Measurements from ENCODE around the gene CHRNA7.

Gene CHRNA7

DNA sequence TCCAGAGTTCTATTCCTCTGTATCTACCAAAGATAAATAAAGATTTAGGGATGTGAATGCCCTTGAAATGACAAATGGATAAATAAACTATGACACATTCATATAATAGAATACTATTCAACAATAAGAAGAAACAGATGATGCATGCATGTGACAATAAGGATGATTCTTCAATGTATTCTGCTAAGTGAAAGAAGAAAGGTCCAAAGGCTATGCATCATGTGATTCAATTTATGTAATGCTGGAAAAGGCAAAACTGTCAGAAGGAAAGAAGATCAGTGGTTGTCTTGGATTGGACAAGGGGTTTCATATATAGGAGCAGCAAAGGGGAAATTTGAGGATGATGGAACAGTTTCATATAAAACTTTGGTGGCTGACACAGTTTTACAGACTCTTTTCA is 32.6 kb upstream of the CHRNA7 start:
- Histone ChIP-seq H2AFZ (ENCODE audit: low read depth, low read length) (no peak overlapping the region), H3K27ac (ENCODE audit: low read length) (no peak overlapping the region), H3K4me2 (ENCODE audit: insufficient read depth, low read length) (no peak overlapping the region), H3K36me3 (ENCODE audit: insufficient read depth, low read length) (no peaks in the 10 kb centered on the region), H3K4me1 (ENCODE audit: insufficient read depth, low read length) (no peaks in the 10 kb centered on the region), H4K20me1 (ENCODE audit: insufficient read depth, low read length) (no peaks in the 10 kb centered on the region), H3K27me3 (ENCODE audit: insufficient read depth, low read length, poor library complexity) (no peaks in the 10 kb centered on the region), H3K4me3 (ENCODE audit: low read depth in 1 of 2, low read length in 2 of 2) (no peak overlapping the region), H3K9me3 (ENCODE audit: insufficient read depth, low read length, severe bottlenecking) (no peaks in the 10 kb centered on the region), H3K79me2 (ENCODE audit: insufficient read depth, low read length) (no peaks in the 10 kb centered on the region), H3K9ac (ENCODE audit: low read depth, low read length) (no peak overlapping the region)
- TF ChIP-seq EZH2 (IDR thresholded peaks at IDR 0.05; ENCODE audit: borderline replicate concordance, low read depth, low read length, severe bottlenecking) = no peak
- TF ChIP-seq, protein P1, sequence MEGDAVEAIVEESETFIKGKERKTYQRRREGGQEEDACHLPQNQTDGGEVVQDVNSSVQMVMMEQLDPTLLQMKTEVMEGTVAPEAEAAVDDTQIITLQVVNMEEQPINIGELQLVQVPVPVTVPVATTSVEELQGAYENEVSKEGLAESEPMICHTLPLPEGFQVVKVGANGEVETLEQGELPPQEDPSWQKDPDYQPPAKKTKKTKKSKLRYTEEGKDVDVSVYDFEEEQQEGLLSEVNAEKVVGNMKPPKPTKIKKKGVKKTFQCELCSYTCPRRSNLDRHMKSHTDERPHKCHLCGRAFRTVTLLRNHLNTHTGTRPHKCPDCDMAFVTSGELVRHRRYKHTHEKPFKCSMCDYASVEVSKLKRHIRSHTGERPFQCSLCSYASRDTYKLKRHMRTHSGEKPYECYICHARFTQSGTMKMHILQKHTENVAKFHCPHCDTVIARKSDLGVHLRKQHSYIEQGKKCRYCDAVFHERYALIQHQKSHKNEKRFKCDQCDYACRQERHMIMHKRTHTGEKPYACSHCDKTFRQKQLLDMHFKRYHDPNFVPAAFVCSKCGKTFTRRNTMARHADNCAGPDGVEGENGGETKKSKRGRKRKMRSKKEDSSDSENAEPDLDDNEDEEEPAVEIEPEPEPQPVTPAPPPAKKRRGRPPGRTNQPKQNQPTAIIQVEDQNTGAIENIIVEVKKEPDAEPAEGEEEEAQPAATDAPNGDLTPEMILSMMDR (IDR thresholded peaks at IDR 0.05; ENCODE audit: borderline replicate concordance, extremely low read depth, low read length, poor library complexity, severe bottlenecking) = no peak
- ATAC-seq (ENCODE audit: insufficient read depth, low read depth) = no peak
- no peak for DNase-seq

DNA sequence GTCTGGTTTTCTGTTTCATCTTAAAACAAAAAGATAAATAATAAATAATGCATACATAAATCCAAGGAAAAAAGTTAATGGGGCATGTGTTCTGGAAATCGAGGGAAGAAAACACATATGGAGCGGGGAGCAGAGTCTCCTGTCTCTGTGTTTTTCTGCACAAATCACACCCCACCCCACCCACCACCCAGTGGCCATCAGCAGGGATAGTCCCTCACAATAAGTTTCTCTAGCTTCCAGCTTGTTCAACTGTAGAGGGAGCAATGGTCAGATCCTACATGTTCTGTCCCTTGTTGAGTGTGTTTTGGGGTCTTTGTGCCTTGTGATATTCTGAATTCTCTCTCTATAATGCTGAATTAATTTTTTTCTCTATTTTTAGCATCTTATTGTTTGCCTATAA is 26.8 kb upstream of the CHRNA7 start:
- no peak for TF ChIP-seq EZH2 (IDR thresholded peaks at IDR 0.05; ENCODE audit: borderline replicate concordance, low read depth, low read length, severe bottlenecking)
- TF ChIP-seq, protein P1 (IDR thresholded peaks at IDR 0.05; ENCODE audit: borderline replicate concordance, extremely low read depth, low read length, poor library complexity, severe bottlenecking) = no peak
- H2AFZ ChIP-seq (ENCODE audit: low read depth, low read length) = no peak overlapping the region
- H4K20me1 ChIP-seq (ENCODE audit: insufficient read depth, low read length) = no peaks in the 10 kb centered on the region
- no peak for ATAC-seq (ENCODE audit: insufficient read depth, low read depth)
- H3K36me3 ChIP-seq (ENCODE audit: insufficient read depth, low read length) = no peaks in the 10 kb centered on the region
- no peaks in the 10 kb centered on the region for H3K4me1 ChIP-seq (ENCODE audit: insufficient read depth, low read length)
- no peak overlapping the region for H3K27ac ChIP-seq (ENCODE audit: low read length)
- H3K9ac ChIP-seq (ENCODE audit: low read depth, low read length) = no peak overlapping the region
- H3K4me3 ChIP-seq (ENCODE audit: low read depth in 1 of 2, low read length in 2 of 2) = no peak overlapping the region
- DNase-seq = no peak
- H3K9me3 ChIP-seq (ENCODE audit: insufficient read depth, low read length, severe bottlenecking) = no peaks in the 10 kb centered on the region
- H3K79me2 ChIP-seq (ENCODE audit: insufficient read depth, low read length) = no peaks in the 10 kb centered on the region
- H3K4me2 ChIP-seq (ENCODE audit: insufficient read depth, low read length) = no peak overlapping the region
- no peaks in the 10 kb centered on the region for H3K27me3 ChIP-seq (ENCODE audit: insufficient read depth, low read length, poor library complexity)

DNA sequence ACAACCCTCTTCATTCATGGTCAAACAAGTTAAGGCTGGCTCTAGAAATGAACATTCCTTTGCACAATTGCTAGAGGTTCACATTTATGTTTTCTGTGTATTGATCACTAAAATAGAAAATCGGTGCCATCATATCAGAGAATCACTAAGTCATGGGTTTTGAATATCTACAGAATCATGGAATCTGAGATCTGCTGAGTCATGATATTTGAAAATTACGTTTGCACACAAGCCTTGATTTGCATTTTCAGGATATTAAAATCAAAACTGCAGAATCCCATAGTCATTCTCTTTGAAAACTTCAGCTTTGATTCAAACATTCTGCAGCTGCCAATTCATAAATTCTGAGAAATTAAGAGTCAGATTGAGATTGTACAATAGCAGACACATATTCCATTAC is 26.1 kb upstream of the CHRNA7 start:
- no peak for DNase-seq
- no peak for ATAC-seq (ENCODE audit: insufficient read depth, low read depth)
- Histone ChIP-seq H3K4me1 (ENCODE audit: insufficient read depth, low read length) (no peaks in the 10 kb centered on the region), H4K20me1 (ENCODE audit: insufficient read depth, low read length) (no peaks in the 10 kb centered on the region), H3K27ac (ENCODE audit: low read length) (no peak overlapping the region), H3K79me2 (ENCODE audit: insufficient read depth, low read length) (no peaks in the 10 kb centered on the region), H3K27me3 (ENCODE audit: insufficient read depth, low read length, poor library complexity) (no peaks in the 10 kb centered on the region), H3K9ac (ENCODE audit: low read depth, low read length) (no peak overlapping the region), H3K4me3 (ENCODE audit: low read depth in 1 of 2, low read length in 2 of 2) (no peak overlapping the region), H3K9me3 (ENCODE audit: insufficient read depth, low read length, severe bottlenecking) (no peaks in the 10 kb centered on the region), H3K4me2 (ENCODE audit: insufficient read depth, low read length) (no peak overlapping the region), H3K36me3 (ENCODE audit: insufficient read depth, low read length) (no peaks in the 10 kb centered on the region), H2AFZ (ENCODE audit: low read depth, low read length) (no peak overlapping the region)
- no peak for TF ChIP-seq EZH2 (IDR thresholded peaks at IDR 0.05; ENCODE audit: borderline replicate concordance, low read depth, low read length, severe bottlenecking)
- TF ChIP-seq, protein P1 (IDR thresholded peaks at IDR 0.05; ENCODE audit: borderline replicate concordance, extremely low read depth, low read length, poor library complexity, severe bottlenecking) = no peak
